Suppressor macrophage treated with lipopolysaccharide for 1 hour (primary cell): ENCODE measurements around the gene IFNE.

Experiments used
- DNase-seq, 3 donors: peaks; one replicate each; pipeline ENCODE4 v3.0.0-alpha.2; 2020 to 2022

The IFNE gene

DNA sequence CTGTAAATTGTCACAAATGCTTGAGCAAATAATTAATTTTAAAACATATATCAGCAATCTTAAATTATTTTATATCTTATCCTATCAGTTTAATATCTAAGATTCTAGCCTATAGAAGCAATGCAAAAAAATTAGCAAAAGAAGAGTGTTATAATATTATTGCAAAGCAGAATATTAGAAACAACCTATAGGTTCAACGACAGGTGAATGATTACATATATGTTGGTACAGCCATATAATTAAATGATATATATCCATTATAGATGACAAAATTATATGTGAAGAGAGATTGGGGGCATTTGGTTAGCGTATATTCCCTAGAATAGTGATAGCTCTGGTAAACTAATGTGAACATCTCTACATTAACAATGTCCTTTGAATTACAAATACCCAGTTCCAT is at the start of gene IFNE:
TSS of gene IFNE (minus strand) at position 101 of the 400 bp plus-strand sequence. CDS start 619 bp downstream, outside the sequence.
- DNase-seq: no peak

DNA sequence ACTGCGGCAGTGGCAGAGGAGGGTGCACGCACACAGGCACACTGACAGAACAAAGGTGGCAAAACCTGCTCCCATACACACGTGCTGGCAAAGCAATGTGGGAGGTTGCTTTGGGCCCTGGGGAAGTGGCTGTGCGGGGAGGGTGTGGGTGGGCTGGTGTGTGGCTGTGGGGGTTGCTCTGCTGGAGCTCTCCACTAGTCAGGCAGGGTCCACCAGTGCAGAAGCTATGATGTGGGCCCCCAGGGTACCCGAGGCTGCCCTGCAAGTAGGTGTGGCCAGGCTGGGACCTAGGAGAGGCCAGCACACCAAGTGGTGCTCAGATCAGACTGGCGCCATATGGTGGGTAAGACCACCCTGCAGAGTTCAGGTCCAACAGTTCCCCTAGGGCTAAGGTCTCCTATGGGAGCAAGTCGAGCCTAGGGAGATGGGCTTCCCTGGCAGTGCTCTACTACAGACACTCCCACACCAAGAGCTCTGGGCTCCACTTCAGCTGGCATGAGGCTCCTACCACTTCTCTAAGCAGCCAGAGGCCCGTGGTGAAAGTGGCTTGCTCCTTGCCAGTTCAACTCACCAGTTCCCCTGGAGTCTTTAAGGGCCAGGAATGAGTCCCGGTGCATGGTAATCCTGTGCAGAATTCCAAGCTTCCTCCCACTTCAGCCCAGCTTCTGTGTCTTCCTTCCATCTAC is 46.2 kb upstream of the IFNE start:
- no peak for DNase-seq

DNA sequence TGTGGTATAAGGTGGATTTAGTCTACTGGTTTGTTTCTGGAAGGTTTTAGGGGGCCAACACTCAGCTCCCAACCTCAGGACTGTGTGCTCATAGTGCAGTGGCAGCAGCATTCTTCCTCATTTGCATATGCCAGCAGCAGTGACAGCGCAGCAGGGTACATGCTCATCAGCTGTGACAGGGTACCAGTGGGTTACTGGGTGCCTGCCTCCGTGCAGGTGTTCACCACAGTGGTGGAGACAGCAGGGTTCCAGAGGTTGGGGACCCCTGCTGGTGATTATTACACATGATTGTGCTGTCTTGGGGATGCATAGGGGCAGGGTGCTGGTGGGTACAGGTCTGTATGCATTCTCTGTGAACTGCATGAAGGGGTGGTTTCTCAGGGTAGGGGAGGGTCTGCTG is 45.5 kb upstream of the IFNE start:
- DNase-seq: no peak

- DNase-seq: no peak
Measured at GRCh38 chr9:21525174-21525573, 43.1 kb upstream of the IFNE start.

DNA sequence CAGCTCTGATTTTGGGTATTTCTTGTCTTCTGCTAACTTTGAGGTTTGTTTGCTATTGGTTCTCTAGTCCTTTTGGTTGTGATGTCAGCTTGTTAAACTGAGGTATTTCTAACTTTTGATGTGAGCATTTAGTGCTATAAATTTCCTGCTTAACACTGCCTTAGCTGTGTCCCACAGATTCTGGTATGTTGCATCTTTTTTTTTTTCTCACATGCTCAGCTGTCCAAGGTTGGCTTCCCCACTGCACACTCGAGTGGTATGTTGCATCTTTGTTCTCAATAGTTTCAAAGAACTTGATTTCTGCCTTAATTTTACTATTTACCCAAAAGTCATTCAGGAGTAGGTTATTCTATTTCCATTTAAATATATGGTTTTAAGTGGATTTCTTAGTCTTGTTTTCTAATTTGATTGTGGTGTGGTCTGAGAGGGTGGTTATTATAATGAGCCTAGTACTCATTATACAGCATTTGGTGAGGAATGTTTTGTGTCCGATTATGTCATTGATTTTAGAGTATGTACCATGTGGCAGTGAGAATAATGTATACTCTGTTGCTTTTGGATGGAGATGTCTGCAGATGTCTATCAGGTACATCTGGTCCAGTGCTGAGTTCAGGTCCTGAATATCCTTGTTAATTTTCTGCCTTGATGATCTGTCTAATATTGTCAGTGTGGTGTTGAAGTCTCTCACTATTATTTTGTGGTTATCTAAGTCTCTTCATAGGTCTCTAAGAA is 42.2 kb upstream of the IFNE start:
- no peak for DNase-seq

GRCh38 chr9:21523021-21524014 is 41.2 kb upstream of the IFNE start:
- DNase-seq: no peak

DNA sequence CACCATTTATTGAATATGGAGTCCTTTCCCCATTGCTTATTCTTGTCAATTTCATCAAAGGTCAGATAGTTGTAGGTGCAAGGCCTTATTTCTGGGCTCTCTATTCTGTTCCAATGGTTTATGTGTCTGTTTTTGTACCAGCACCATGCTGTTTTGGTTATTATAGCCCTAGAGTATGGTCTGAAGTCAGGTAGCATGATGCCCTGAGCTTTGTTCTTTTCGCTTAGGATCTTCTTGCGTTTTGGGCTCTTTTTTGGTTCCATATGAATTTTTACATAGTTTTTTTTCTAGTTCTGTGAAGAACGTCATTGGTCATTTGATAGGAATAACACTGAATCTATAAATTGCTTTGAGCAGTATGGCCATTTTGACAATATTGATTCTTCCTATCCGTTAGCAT is 40.2 kb upstream of the IFNE start:
- DNase-seq: no peak

GRCh38 chr9:21521448-21521847 is 39.3 kb upstream of the IFNE start:
- DNase-seq: no peak

DNA sequence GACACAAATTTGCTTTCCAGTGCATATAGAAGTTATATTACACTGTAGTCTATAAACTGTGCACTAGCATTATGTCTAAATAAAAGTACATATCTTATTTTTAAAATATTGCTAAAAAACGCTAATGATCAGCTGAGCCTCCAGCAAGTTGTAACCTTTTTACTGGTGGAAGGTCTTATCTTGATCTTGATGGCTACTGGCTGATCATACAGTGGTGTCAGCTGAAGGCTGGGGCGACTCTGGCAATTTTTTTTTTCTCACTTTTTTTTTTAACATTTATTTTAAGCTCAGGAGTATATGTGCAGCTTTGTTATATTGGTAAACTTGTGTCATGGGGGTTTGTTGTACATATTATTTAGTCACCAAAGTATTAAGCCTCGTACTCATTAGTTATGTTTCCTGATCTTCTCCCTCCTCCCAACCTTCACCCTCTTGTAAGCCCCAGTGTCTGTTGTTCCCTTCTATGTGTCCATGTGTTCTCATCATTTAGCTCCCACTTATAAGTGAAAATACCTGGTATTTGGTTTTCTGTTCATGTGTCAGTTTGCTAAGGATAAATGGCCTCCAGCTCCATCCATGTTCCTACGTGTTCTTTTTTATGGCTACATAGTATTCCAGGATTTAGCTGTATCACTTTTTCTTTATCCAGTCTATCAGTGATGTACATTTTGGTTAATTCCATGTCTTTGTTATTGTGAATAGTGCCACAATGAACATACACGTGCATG is 38.6 kb upstream of the IFNE start:
- DNase-seq: no peak

- no peak for DNase-seq
Measured at GRCh38 chr9:21519855-21520434, 37.8 kb upstream of the IFNE start.

DNA sequence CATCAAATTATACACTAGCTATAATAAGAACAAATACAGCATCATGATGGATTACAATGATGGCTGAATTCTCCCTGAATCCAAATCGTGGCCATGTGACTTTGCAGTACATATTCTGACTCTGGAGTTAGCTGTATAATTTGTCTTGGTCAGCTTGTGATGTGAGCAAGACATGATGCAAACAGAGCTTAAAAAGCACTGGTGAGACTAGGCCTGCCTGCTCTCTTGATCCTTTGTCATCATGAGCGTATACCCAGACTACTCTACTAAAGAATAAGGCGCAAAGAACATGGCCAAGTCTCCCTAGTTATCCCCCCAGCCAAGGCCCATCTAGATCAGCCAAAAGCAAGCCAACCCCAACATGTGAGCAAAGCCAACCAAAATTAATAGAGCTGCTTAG is 34.7 kb upstream of the IFNE start:
- DNase-seq: no peak

DNA sequence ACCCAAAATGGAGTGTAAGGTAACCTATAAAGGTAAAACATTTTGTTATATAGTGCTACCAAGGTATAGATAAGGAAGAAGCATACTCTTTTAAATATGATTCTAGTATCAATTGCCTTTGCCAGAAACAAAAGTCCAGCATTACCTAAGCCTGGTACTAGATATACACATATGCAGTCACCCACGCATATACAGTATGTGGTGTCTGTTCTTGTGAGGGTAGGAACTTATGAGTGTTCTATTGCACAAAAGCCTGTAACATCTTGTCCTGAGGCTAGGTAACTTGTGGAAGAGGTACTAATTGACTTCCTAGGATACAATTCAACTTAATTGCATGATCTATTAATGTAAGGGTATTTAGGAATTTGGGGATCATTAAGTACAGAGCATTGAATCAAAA is 31.3 kb upstream of the IFNE start:
- no peak for DNase-seq

DNA sequence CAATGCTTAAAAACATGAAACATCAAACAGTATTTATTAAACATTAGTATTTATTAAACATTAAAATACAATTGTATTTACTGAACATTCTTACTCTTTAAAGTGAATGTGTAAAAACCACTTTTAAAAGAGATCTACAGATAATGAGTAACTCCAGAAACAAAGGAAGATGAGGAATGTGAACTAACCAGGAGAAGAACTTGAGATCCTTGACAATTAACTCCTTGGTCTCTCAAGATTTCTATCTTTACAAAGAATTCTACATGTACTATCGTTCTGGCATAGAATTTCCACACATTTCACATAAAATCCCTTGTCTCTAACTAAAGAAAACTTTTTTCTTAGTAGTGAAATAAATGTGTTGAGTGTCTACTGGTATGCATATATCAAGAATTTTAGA is 28.7 kb upstream of the IFNE start:
- DNase-seq: no peak

- DNase-seq: no peak
Measured at GRCh38 chr9:21507483-21507790, 25.3 kb upstream of the IFNE start.

- DNase-seq: no peak
Measured at GRCh38 chr9:21506626-21507482, 24.7 kb upstream of the IFNE start.

- DNase-seq: no peak
Measured at GRCh38 chr9:21505425-21506179, 23.5 kb upstream of the IFNE start.

DNA sequence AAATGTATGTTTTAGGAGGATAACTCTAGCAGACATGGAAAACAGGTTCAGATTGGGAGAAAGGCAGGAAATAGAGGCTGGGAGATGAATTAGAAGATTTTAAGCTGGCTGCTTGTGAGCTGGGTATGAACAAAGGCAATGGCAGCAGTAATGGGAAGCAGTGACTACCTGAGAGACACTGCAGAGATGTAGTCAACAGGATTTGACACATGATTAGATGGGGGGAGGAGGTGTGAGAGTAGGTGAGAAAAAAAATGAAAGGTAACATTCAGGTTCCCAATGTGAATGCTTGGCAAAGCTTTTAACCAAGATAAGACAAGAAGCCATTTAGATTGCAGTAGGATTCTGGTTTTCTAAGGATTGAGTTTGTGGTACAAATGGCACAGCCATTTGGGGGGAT is 22.8 kb upstream of the IFNE start:
- no peak for DNase-seq

- no peak for DNase-seq
Measured at GRCh38 chr9:21504113-21504512, 22.0 kb upstream of the IFNE start.

GRCh38 chr9:21502586-21502985 is 20.5 kb upstream of the IFNE start:
- no peak for DNase-seq

DNA sequence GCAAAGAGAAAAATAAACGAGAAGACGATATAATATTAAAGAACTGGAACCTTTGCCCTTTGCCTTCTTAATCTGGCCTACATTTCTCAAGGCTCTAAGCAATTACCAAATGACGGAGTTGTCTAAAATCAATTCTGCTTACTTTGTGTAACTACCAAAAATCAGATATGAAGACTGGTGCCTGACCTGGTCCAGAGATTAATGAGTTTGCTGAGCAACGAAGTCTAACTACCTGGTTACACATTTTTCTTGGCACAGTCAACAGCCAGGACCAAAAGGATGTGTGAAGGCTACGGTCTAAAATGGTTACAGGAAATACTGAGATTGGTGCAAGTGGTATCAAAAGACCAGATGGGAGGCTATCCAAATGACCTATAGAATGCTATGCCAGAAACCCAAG is 17.8 kb upstream of the IFNE start:
- DNase-seq: no peak

GRCh38 chr9:21491756-21492155 is 9.6 kb upstream of the IFNE start:
- peak in 1 of 3 donors; percentile 4 for DNase-seq
